Sigmoid colon (tissue), 7 donors: Measurements from ENCODE around the gene ZNF175. TPM values are rescaled to one million over a fixed set of nuclear protein-coding genes. Genes with fewer than 3 reads are reported as not detected.

Source experiments
- DNase-seq: peaks from one replicate; pipeline ENCODE4 v3.0.0-alpha.2; 2019
- H3K27ac ChIP-seq, 4 donors: fragments of 200-600 bp; sonication (generic); one replicate each; pipeline ENCODE4 v1.5.1; 2016 to 2019; ENCODE audit warnings: mild to moderate bottlenecking in 1 of 4
- H3K27me3 ChIP-seq, 3 donors: fragments of 200-600 bp; sonication (generic); one replicate each; pipeline ENCODE4 v1.5.1; 2019; ENCODE audit warnings: mild to moderate bottlenecking in 1 of 3
- H3K36me3 ChIP-seq, 4 donors: fragments of 200-600 bp; sonication (generic); one replicate each; pipeline ENCODE4 v1.5.1; 2016 to 2019
- H3K4me1 ChIP-seq, 4 donors: fragments of 200-600 bp; sonication (generic); one replicate each; pipeline ENCODE4 v1.5.1; 2017 to 2019
- H3K4me3 ChIP-seq, 4 donors: fragments of 200-600 bp; sonication (generic); one replicate each; pipeline ENCODE4 v1.5.1; 2017 to 2019; ENCODE audit warnings: mild to moderate bottlenecking in 2 of 4, moderate library complexity in 1 of 4
- H3K9me3 ChIP-seq, 4 donors: fragments of 200-600 bp in 3 of 4; sonication (generic) in 3 of 4; one replicate each; pipeline versions ENCODE4 v1.5.1 to v1.6.1; 2013 to 2019
- EP300 ChIP-seq, 4 donors: sonication (generic); formaldehyde crosslinking; IDR thresholded peaks; one replicate each; pipeline ENCODE4 v1.6.1; 2017; ENCODE audit warnings: antibody characterized with exemption in 4 of 4
- POLR2A ChIP-seq, 2 donors: fragments of 450-650 bp; IDR thresholded peaks; one replicate each; pipeline ENCODE4 v1.6.1; 2016; ENCODE audit warnings: antibody characterized with exemption in 2 of 2, mild to moderate bottlenecking in 2 of 2, moderate library complexity in 2 of 2
- POLR2AphosphoS5 ChIP-seq, 4 donors: sonication (generic); formaldehyde crosslinking; IDR thresholded peaks; one replicate each; pipeline ENCODE4 v1.6.1; 2017; ENCODE audit warnings: antibody characterized with exemption in 4 of 4
- WGBS, 2 donors: extraction: QIAGEN DNeasy Blood & Tissue Kit; methylation state at CpG; one replicate each; pipeline ENCODE4 v1.1.7; 2013; 5-methylcytosine and 5-hydroxymethylcytosine counted together
- intact Hi-C: fragments of 100-400 bp; cut with DNase I; formaldehyde crosslinking; loops from one replicate; pipeline ENCODE4 v1.15.1; 2023
- polyA plus RNA-seq, 3 donors: library from polyadenylated mRNA; stranded (reverse); fragments of 200-250 nt; gene quantifications; one replicate each; pipeline ENCODE4 v1.2.3, GENCODE V29; 2013
- total RNA-seq, 4 donors: library from RNA; depleted of rRNA; stranded (reverse); fragments of >200 nt; gene quantifications; one replicate each; pipeline ENCODE4 v1.1.0, GENCODE V29; 2016
- TF ChIP-seq, protein P1 (sequence below), 4 experiments: fragments of 450-650 bp in 3 of 4; fragments of 200-600 bp in 1 of 4; IDR thresholded peaks; one replicate each; pipeline ENCODE4 v1.5.1; 2016 to 2019; ENCODE audit warnings: antibody characterized with exemption in 4 of 4, mild to moderate bottlenecking in 3 of 4, moderate library complexity in 2 of 4
- donor health status: healthy with polysubstance abuse.
- donor health status: Bipolar disorder and iron deficiency.
- donor health status: healthy.

Gene ZNF175
- total and polyA plus RNA-seq, 7 donors = 1.4 to 5.8 (median 3.6) TPM

- peak overlapping the region; percentile 63 to 78 (median 76) for H3K27ac ChIP-seq
- WGBS, 2 donors = 7 to 8% methylated on average over 8 of the region's 8 CpGs
Measured at GRCh38 chr19:51571599-51571998, 516 bp downstream of the ZNF175 start.

GRCh38 chr19:51572410-51572809, 1.3 kb downstream of the ZNF175 start:
- H3K9me3 ChIP-seq = no peaks in the 10 kb centered on the region
- no peak for DNase-seq
- H3K4me1 ChIP-seq = peaks cover 0 to 17% (median 13%) of the 10 kb centered on the region in 4 donors
- no peak overlapping the region for H3K27ac ChIP-seq
- 56 to 74% methylated on average over 3 of the region's 3 CpGs for WGBS, 2 donors
- intact Hi-C loops = loop anchor here (5.0 to 10.0 kb wide), 3 partner anchors 208 to 465 kb away; partner anchors contain the start of genes CLDND2, CTU1 and ETFB
- TF ChIP-seq POLR2A (IDR thresholded peaks at IDR 0.05) (no peak), POLR2AphosphoS5 (IDR thresholded peaks at IDR 0.05) (no peak), EP300 (IDR thresholded peaks at IDR 0.05) (no peak)
- TF ChIP-seq, protein P1, sequence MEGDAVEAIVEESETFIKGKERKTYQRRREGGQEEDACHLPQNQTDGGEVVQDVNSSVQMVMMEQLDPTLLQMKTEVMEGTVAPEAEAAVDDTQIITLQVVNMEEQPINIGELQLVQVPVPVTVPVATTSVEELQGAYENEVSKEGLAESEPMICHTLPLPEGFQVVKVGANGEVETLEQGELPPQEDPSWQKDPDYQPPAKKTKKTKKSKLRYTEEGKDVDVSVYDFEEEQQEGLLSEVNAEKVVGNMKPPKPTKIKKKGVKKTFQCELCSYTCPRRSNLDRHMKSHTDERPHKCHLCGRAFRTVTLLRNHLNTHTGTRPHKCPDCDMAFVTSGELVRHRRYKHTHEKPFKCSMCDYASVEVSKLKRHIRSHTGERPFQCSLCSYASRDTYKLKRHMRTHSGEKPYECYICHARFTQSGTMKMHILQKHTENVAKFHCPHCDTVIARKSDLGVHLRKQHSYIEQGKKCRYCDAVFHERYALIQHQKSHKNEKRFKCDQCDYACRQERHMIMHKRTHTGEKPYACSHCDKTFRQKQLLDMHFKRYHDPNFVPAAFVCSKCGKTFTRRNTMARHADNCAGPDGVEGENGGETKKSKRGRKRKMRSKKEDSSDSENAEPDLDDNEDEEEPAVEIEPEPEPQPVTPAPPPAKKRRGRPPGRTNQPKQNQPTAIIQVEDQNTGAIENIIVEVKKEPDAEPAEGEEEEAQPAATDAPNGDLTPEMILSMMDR (IDR thresholded peaks at IDR 0.05) = no peak
- H3K4me3 ChIP-seq = peak overlapping the region in 1 of 4 donors; percentile 61
- H3K36me3 ChIP-seq = peaks cover 0 to 21% (median 6%) of the 10 kb centered on the region in 4 donors
- H3K27me3 ChIP-seq = no peaks in the 10 kb centered on the region

More at GRCh38 chr19:51571599-51571998, 516 bp downstream of the ZNF175 start:
- H3K4me3 ChIP-seq = peak overlapping the region; percentile 51 to 75 (median 68)
- peaks cover 0 to 17% (median 13%) of the 10 kb centered on the region in 4 donors for H3K4me1 ChIP-seq
- H3K36me3 ChIP-seq = peaks cover 0 to 21% (median 6%) of the 10 kb centered on the region in 4 donors
- intact Hi-C loops = loop anchor here (1.0 to 10.0 kb wide), 4 partner anchors 23 to 464 kb away; partner anchors contain the start of genes CLDND2, CTU1 and ETFB
- H3K9me3 ChIP-seq = no peaks in the 10 kb centered on the region
- H3K27me3 ChIP-seq = no peaks in the 10 kb centered on the region
- no peak for DNase-seq
- no peak for TF ChIP-seq POLR2AphosphoS5 (IDR thresholded peaks at IDR 0.05)
- TF ChIP-seq, protein P1 (IDR thresholded peaks at IDR 0.05) = no peak
- TF ChIP-seq POLR2A (IDR thresholded peaks at IDR 0.05) = no peak
- no peak for TF ChIP-seq EP300 (IDR thresholded peaks at IDR 0.05)

GRCh38 chr19:51572908-51573307, 1.8 kb downstream of the ZNF175 start:
- intact Hi-C loops = loop anchor here (5.0 to 10.0 kb wide), 3 partner anchors 208 to 466 kb away; partner anchors contain the start of genes CLDND2, CTU1 and ETFB
- Histone ChIP-seq H3K27ac (no peak overlapping the region), H3K27me3 (no peaks in the 10 kb centered on the region), H3K4me3 (no peak overlapping the region), H3K9me3 (no peaks in the 10 kb centered on the region), H3K4me1 (peaks cover 0 to 17% (median 13%) of the 10 kb centered on the region in 4 donors), H3K36me3 (peaks cover 0 to 25% (median 6%) of the 10 kb centered on the region in 4 donors)
- DNase-seq = no peak
- no peak for TF ChIP-seq POLR2A (IDR thresholded peaks at IDR 0.05)
- TF ChIP-seq, protein P1 (IDR thresholded peaks at IDR 0.05) = no peak
- TF ChIP-seq POLR2AphosphoS5 (IDR thresholded peaks at IDR 0.05) = no peak
- WGBS, 2 donors = 94 to 99% methylated on average over 4 of the region's 4 CpGs

GRCh38 chr19:51573331-51573730, 2.2 kb downstream of the ZNF175 start:
- Histone ChIP-seq H3K4me1 (peaks cover 0 to 17% (median 13%) of the 10 kb centered on the region in 4 donors), H3K9me3 (no peaks in the 10 kb centered on the region), H3K4me3 (no peak overlapping the region), H3K36me3 (peaks cover 0 to 29% (median 6%) of the 10 kb centered on the region in 4 donors), H3K27me3 (no peaks in the 10 kb centered on the region), H3K27ac (no peak overlapping the region)
- TF ChIP-seq EP300 (IDR thresholded peaks at IDR 0.05) = no peak
- TF ChIP-seq POLR2AphosphoS5 (IDR thresholded peaks at IDR 0.05) = no peak
- TF ChIP-seq POLR2A (IDR thresholded peaks at IDR 0.05) = no peak
- TF ChIP-seq, protein P1 (IDR thresholded peaks at IDR 0.05) = no peak
- WGBS, 2 donors = 95 to 96% methylated on average over 3 of the region's 3 CpGs
- intact Hi-C loops = loop anchor here (5.0 to 10.0 kb wide), 3 partner anchors 209 to 466 kb away; partner anchors contain the start of genes CLDND2, CTU1 and ETFB
- DNase-seq = no peak
